Pulmonary artery endothelial cell (primary cell): ENCODE data around the gene EMC1. TPM values are rescaled to one million over a fixed set of nuclear protein-coding genes. Genes with fewer than 3 reads are reported as not detected.
"Not testable (repeated sequence)": the region's sequence is repeated elsewhere in the genome, so short reads cannot be mapped to it uniquely, and the experiment has no call there.

Experiments used
- DNase-seq: peaks from one replicate; pipeline ENCODE4 v3.0.0-alpha.2; 2011; ENCODE audit warnings: low read depth, low spot score
- total RNA-seq: library from RNA; depleted of rRNA; stranded (reverse); fragments of >200 nt; gene quantifications from 2 replicates; pipeline ENCODE4 v1.2.3, GENCODE V29; 2014

Gene EMC1
- total RNA-seq, 1 donor from 2014 or later: 73.3 TPM

- no peak for DNase-seq
Observed at GRCh38 chr1:19260211-19261138, 9.2 kb upstream of the EMC1 start.

GRCh38 chr1:19258353-19258752 lies 7.0 kb upstream of the EMC1 start:
- DNase-seq: no peak

GRCh38 chr1:19257178-19257914 lies 6.0 kb upstream of the EMC1 start:
- no peak for DNase-seq

GRCh38 chr1:19256301-19256700 lies 5.0 kb upstream of the EMC1 start:
- not testable (repeated sequence) for DNase-seq

- DNase-seq: no peak
Observed at GRCh38 chr1:19255288-19255687, 4.0 kb upstream of the EMC1 start.

GRCh38 chr1:19254416-19254815 lies 3.1 kb upstream of the EMC1 start:
- DNase-seq: no peak

GRCh38 chr1:19250629-19251304 lies 557 bp downstream of the EMC1 start:
- DNase-seq: no peak

GRCh38 chr1:19240673-19241538 lies 10.4 kb downstream of the EMC1 start:
- no peak for DNase-seq

- DNase-seq: no peak
Observed at GRCh38 chr1:19239876-19240275, 11.4 kb downstream of the EMC1 start.

- no peak for DNase-seq
Observed at GRCh38 chr1:19234224-19234623, 17.1 kb downstream of the EMC1 start.

- DNase-seq: no peak
Observed at GRCh38 chr1:19232524-19232846, 18.8 kb downstream of the EMC1 start.

- DNase-seq: not testable (repeated sequence)
Observed at GRCh38 chr1:19231736-19232523, 19.4 kb downstream of the EMC1 start.

GRCh38 chr1:19229828-19230325 lies 21.4 kb downstream of the EMC1 start:
- DNase-seq: no peak

- DNase-seq: no peak
Observed at GRCh38 chr1:19229229-19229628, 22.1 kb downstream of the EMC1 start.

- DNase-seq: no peak
Observed at GRCh38 chr1:19222979-19223824, 28.1 kb downstream of the EMC1 start.

- no peak for DNase-seq
Observed at GRCh38 chr1:19222573-19222972, 28.8 kb downstream of the EMC1 start.

GRCh38 chr1:19220991-19221390 lies 30.3 kb downstream of the EMC1 start:
- no peak for DNase-seq

- no peak for DNase-seq
Observed at GRCh38 chr1:19220080-19220846, 31.1 kb downstream of the EMC1 start.
